ENCODE measurements around the gene MYOCOS.

MYOCOS gene

GRCh38 chr1:171625225-171625624 lies 3.2 kb downstream of the MYOCOS start:
- TF ChIP-seq, protein P1, sequence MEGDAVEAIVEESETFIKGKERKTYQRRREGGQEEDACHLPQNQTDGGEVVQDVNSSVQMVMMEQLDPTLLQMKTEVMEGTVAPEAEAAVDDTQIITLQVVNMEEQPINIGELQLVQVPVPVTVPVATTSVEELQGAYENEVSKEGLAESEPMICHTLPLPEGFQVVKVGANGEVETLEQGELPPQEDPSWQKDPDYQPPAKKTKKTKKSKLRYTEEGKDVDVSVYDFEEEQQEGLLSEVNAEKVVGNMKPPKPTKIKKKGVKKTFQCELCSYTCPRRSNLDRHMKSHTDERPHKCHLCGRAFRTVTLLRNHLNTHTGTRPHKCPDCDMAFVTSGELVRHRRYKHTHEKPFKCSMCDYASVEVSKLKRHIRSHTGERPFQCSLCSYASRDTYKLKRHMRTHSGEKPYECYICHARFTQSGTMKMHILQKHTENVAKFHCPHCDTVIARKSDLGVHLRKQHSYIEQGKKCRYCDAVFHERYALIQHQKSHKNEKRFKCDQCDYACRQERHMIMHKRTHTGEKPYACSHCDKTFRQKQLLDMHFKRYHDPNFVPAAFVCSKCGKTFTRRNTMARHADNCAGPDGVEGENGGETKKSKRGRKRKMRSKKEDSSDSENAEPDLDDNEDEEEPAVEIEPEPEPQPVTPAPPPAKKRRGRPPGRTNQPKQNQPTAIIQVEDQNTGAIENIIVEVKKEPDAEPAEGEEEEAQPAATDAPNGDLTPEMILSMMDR (IDR thresholded peaks at IDR 0.05): no peak
- Histone ChIP-seq H3K27ac (no peak overlapping the region), H3K9me3 (no peaks in the 10 kb centered on the region), H3K4me1 (ENCODE audit: control insufficient read depth in 1 of 2, insufficient read depth in 1 of 2, low read depth in 1 of 2, low read length in 1 of 2) (no peaks in the 10 kb centered on the region), H3K4me3 (ENCODE audit: low read depth in 1 of 2, low read length in 1 of 2) (no peak overlapping the region), H3K36me3 (no peaks in the 10 kb centered on the region), H3K27me3 (no peaks in the 10 kb centered on the region)

DNA sequence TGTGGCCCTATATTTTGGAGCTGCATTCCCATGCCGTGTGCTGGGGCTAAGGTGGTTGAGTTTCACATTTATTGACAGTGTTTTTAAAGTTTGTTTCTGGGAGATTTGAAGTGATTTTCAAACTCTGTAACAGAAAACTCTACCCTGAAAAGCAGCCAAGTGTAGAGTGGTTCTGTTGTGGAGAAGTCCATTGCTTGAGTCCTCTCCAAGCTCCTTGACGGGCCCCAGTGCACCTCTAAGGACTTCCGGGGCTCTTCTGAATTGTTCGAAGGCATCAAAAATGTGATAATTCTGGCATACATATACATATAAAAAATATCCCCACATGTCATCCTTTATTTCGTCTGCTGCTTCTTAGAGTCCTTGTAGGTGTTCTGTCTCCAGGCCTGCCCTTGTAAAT lies 5.0 kb downstream of the MYOCOS start:
- H3K4me1 ChIP-seq (ENCODE audit: control insufficient read depth in 1 of 2, insufficient read depth in 1 of 2, low read depth in 1 of 2, low read length in 1 of 2): no peaks in the 10 kb centered on the region
- no peaks in the 10 kb centered on the region for H3K27me3 ChIP-seq
- TF ChIP-seq, protein P1 (IDR thresholded peaks at IDR 0.05): no peak
- no peaks in the 10 kb centered on the region for H3K36me3 ChIP-seq
- no peak overlapping the region for H3K27ac ChIP-seq
- H3K4me3 ChIP-seq (ENCODE audit: low read depth in 1 of 2, low read length in 1 of 2): no peak overlapping the region
- no peaks in the 10 kb centered on the region for H3K9me3 ChIP-seq

DNA sequence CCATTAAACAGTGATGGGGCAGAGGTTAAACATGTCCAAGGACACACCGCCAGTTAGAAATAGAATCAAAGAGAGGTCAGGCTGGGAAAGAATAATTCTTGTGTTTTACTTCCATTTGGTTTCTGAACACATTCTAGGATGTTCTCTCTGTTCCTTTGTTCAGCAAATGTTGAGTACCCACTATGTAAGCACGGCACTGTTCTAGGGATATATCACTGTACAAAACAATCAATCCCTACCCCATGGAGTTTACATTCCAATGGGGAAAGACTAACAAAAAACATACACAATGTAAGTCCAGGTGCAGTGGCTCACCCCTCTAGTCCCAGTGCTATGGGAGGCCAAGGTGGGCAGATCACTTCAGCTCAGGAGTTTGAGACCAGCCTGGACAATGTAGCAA lies 6.2 kb downstream of the MYOCOS start:
- TF ChIP-seq, protein P1 (IDR thresholded peaks at IDR 0.05): no peak
- Histone ChIP-seq H3K4me3 (ENCODE audit: low read depth in 1 of 2, low read length in 1 of 2) (no peak overlapping the region), H3K36me3 (no peaks in the 10 kb centered on the region), H3K9me3 (no peaks in the 10 kb centered on the region), H3K27me3 (no peaks in the 10 kb centered on the region), H3K27ac (no peak overlapping the region), H3K4me1 (ENCODE audit: control insufficient read depth in 1 of 2, insufficient read depth in 1 of 2, low read depth in 1 of 2, low read length in 1 of 2) (no peaks in the 10 kb centered on the region)

GRCh38 chr1:171635661-171636060 lies 13.6 kb downstream of the MYOCOS start:
- TF ChIP-seq, protein P1 (IDR thresholded peaks at IDR 0.05): no peak
- Histone ChIP-seq H3K9me3 (no peaks in the 10 kb centered on the region), H3K27ac (no peak overlapping the region), H3K36me3 (no peaks in the 10 kb centered on the region), H3K4me1 (ENCODE audit: control insufficient read depth in 1 of 2, insufficient read depth in 1 of 2, low read depth in 1 of 2, low read length in 1 of 2) (peaks cover 0 to 6% of the 10 kb centered on the region in 2 experiments), H3K4me3 (ENCODE audit: low read depth in 1 of 2, low read length in 1 of 2) (no peak overlapping the region), H3K27me3 (no peaks in the 10 kb centered on the region)

DNA sequence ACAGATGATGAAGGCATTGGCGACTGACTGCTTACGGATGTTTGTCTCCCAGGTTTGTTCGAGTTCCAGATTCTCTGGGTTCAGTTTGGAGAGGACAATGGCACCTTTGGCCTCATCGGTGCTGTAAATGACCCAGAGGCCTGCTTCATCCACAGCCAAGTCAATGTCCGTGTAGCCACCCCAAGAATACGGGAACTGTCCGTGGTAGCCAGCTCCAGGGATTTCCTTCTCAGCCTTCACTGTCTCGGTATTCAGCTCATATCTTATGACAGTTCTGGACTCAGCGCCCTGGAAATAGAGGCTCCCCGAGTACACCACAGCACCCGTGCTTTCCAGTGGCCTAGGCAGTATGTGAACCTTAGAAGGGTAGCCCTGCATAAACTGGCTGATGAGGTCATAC lies 14.1 kb downstream of the MYOCOS start:
- no peaks in the 10 kb centered on the region for H3K27me3 ChIP-seq
- H3K4me3 ChIP-seq (ENCODE audit: low read depth in 1 of 2, low read length in 1 of 2): no peak overlapping the region
- H3K27ac ChIP-seq: no peak overlapping the region
- TF ChIP-seq, protein P1 (IDR thresholded peaks at IDR 0.05): no peak
- peaks cover 0 to 6% of the 10 kb centered on the region in 2 experiments for H3K4me1 ChIP-seq (ENCODE audit: control insufficient read depth in 1 of 2, insufficient read depth in 1 of 2, low read depth in 1 of 2, low read length in 1 of 2)
- H3K36me3 ChIP-seq: no peaks in the 10 kb centered on the region
- H3K9me3 ChIP-seq: no peaks in the 10 kb centered on the region

All from neutrophil (primary cell).